HEK293T (cell line): ENCODE results near the gene CAST.

Source experiments
- CTCF ChIA-PET: fragments of 350-600 bp; formaldehyde crosslinking; extraction: SDS; loops from one replicate; lab custom pipeline; 2021; ENCODE audit warnings: antibody characterized with exemption, inconsistent platforms; lab: Yijun Ruan, JAX
- POLR2A ChIA-PET: fragments of 350-600 bp; formaldehyde crosslinking; extraction: SDS; loops from one replicate; lab custom pipeline; 2020; ENCODE audit warnings: antibody characterized with exemption, inconsistent platforms; lab: Yijun Ruan, JAX
- DNase-seq: peaks from one replicate; pipeline ENCODE4 v3.0.0; 2012; ENCODE audit warnings: mixed read lengths; ENCODE audit errors: extremely low spot score
- ARNT ChIP-seq: fragments of 450-650 bp; IDR thresholded peaks from 2 replicates; pipeline ENCODE4 v1.6.1; 2017; ENCODE audit warnings: mild to moderate bottlenecking
- BHLHE40 ChIP-seq: fragments of 450-650 bp; IDR thresholded peaks from 2 replicates; pipeline ENCODE4 v1.6.1; 2016; ENCODE audit warnings: mild to moderate bottlenecking, moderate library complexity, borderline replicate concordance
- CTBP1 ChIP-seq: fragments of 450-650 bp; IDR thresholded peaks from 2 replicates; pipeline ENCODE4 v1.6.1; 2016; ENCODE audit warnings: borderline replicate concordance
- ELF4 ChIP-seq: fragments of 450-650 bp; IDR thresholded peaks from 2 replicates; pipeline ENCODE4 v1.6.1; 2017; ENCODE audit warnings: antibody characterized with exemption
- FOXA1 ChIP-seq: fragments of 450-650 bp; IDR thresholded peaks from 2 replicates; pipeline ENCODE4 v1.6.1; 2016; ENCODE audit warnings: mild to moderate bottlenecking
- FOXK2 ChIP-seq: fragments of 450-650 bp; IDR thresholded peaks from 2 replicates; pipeline ENCODE4 v1.6.1; 2016; ENCODE audit warnings: mild to moderate bottlenecking
- FOXM1 ChIP-seq: fragments of 450-650 bp; IDR thresholded peaks from 2 replicates; pipeline ENCODE4 v1.6.1; 2017; ENCODE audit warnings: mild to moderate bottlenecking, borderline replicate concordance
- HDGF ChIP-seq: fragments of 450-650 bp; IDR thresholded peaks from 2 replicates; pipeline ENCODE4 v1.6.1; 2017; ENCODE audit warnings: antibody characterized with exemption, borderline replicate concordance
- L3MBTL2 ChIP-seq: fragments of 450-650 bp; conservative IDR thresholded peaks from 2 replicates; pipeline ENCODE4 v1.6.1; 2016; ENCODE audit warnings: mild to moderate bottlenecking
- LEF1 ChIP-seq: fragments of 450-650 bp; IDR thresholded peaks from 2 replicates; pipeline ENCODE4 v1.6.1; 2017; ENCODE audit warnings: mild to moderate bottlenecking, borderline replicate concordance
- NFRKB ChIP-seq: fragments of 450-650 bp; IDR thresholded peaks from 2 replicates; pipeline ENCODE4 v1.6.1; 2016; ENCODE audit warnings: mild to moderate bottlenecking, moderate library complexity
- SP1 ChIP-seq: fragments of 450-650 bp; IDR thresholded peaks from 2 replicates; pipeline ENCODE4 v1.6.1; 2017
- SUZ12 ChIP-seq: fragments of 450-650 bp; IDR thresholded peaks from 2 replicates; pipeline ENCODE4 v1.6.1; 2016; ENCODE audit warnings: mild to moderate bottlenecking
- TARDBP ChIP-seq: fragments of 450-650 bp; IDR thresholded peaks from 2 replicates; pipeline ENCODE4 v1.6.1; 2016
- ZNF384 ChIP-seq: fragments of 450-650 bp; IDR thresholded peaks from 2 replicates; pipeline ENCODE4 v1.6.1; 2016
- TF ChIP-seq, protein P1 (sequence below): fragments of 450-650 bp; IDR thresholded peaks from 2 replicates; pipeline ENCODE4 v1.6.1; 2016

CAST gene

DNA sequence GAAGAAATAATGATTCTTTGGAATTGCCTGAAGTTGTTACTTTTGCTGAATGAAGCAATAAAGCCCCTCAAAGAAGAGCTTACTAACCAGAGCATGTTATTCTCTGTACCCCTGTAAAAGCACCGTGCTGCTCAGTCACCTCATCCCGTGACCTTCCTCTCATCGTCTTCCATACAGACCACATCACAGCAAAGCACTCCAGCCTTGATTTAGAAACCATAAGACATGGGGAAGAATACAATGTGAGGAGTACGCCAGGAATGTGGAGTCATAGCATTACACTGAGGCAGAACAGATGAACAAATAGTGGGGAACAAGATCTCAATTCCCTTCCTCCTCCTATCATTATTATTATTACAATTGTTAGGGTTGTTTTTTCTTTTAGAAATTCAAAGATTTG is 96.4 kb downstream of the CAST start:
- CTCF ChIA-PET = no interaction called here
- TF ChIP-seq ELF4 = no peak
- no peak for TF ChIP-seq SUZ12
- no peak for TF ChIP-seq FOXK2
- no peak for TF ChIP-seq CTBP1
- no peak for TF ChIP-seq ARNT
- no peak for TF ChIP-seq TARDBP
- TF ChIP-seq BHLHE40 = no peak
- no peak for TF ChIP-seq SP1
- TF ChIP-seq LEF1 = no peak
- TF ChIP-seq NFRKB = no peak
- TF ChIP-seq HDGF = no peak
- TF ChIP-seq, protein P1, sequence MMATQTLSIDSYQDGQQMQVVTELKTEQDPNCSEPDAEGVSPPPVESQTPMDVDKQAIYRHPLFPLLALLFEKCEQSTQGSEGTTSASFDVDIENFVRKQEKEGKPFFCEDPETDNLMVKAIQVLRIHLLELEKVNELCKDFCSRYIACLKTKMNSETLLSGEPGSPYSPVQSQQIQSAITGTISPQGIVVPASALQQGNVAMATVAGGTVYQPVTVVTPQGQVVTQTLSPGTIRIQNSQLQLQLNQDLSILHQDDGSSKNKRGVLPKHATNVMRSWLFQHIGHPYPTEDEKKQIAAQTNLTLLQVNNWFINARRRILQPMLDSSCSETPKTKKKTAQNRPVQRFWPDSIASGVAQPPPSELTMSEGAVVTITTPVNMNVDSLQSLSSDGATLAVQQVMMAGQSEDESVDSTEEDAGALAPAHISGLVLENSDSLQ = no peak
- no peak for TF ChIP-seq FOXM1
- no peak for TF ChIP-seq L3MBTL2
- TF ChIP-seq ZNF384 = no peak
- TF ChIP-seq FOXA1 = no peak
- no peak for DNase-seq
- POLR2A ChIA-PET = no interaction called here

DNA sequence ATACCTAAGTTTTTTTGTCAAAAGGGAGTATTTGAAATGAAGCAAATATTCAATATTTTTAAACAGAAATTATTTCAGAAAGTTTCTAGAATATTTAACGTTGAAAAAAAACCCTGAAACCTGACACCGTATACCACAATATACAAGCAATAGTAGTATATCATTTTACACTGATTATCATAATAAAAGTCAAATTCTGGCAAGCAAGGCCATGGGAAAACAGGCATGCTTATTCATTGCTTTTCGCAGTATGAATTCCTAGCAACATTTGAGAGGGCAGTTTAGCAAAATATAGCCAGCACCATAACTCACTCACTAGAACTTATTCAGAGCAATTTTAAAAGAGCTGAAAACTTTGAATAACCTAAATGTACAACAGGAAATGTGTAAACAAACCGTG is 99.4 kb downstream of the CAST start:
- no peak for DNase-seq
- no peak for TF ChIP-seq BHLHE40
- ChIA-PET POLR2A (no interaction called here), CTCF (interaction anchor here (3.2 kb wide), 1 partner anchor 9 kb away, joined by 11 read pairs; no protein-coding TSS in a partner anchor)

DNA sequence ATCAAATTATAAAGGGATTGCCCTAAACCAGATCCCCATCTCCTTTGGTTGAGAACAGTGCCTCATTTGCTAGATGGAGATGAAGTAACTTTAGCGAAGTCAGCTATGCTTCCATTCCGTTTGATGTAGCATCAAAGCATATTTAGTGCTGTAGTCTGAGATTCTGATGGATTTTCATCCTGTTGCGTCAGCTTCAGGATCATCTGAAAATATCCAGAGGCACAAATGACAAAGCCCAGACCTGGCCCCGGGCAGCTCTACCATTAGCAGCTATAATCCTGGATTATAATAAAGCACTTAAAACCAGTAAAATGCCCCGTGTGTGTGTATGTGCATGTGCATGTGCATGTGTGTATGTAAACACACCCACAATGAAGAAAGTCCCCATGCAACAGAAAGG is 100.8 kb downstream of the CAST start:
- POLR2A ChIA-PET = interaction anchor here (1.1 kb wide), 1 partner anchor 45 kb away, joined by 3 read pairs; no protein-coding TSS in a partner anchor
- TF ChIP-seq CTBP1 (no peak), ARNT (no peak), L3MBTL2 (no peak), TARDBP (no peak), SUZ12 (no peak), LEF1 (no peak), NFRKB (no peak), FOXM1 (no peak), FOXK2 (no peak), SP1 (no peak), ZNF384 (no peak), ELF4 (no peak), HDGF (no peak), BHLHE40 (no peak), FOXA1 (no peak)
- TF ChIP-seq, protein P1 = no peak
- CTCF ChIA-PET = interaction anchor here (3.2 kb wide), 1 partner anchor 11 kb away, joined by 11 read pairs; no protein-coding TSS in a partner anchor

DNA sequence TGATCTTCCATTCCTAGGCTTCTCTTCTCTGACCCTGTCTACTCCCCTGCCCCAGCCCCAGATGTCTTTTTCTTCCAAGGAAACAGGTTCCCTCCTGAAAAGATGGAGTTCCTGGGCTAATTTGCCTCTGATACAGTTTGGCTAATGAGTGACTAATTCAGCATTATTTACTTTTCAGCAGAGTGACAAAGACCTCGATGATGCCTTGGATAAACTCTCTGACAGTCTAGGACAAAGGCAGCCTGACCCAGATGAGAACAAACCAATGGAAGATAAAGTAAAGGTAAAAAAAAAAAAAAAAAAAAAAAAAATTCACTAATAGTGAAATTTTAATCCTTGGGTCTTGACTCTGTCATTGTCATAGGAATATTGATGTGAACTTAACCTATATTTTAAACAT is 102.9 kb downstream of the CAST start:
- no peak for DNase-seq
- CTCF ChIA-PET = no interaction called here
- POLR2A ChIA-PET = no interaction called here
- TF ChIP-seq FOXK2 (no peak), NFRKB (no peak), ELF4 (no peak), ARNT (no peak), TARDBP (no peak), SP1 (no peak), ZNF384 (no peak), FOXA1 (no peak), HDGF (no peak), LEF1 (no peak), L3MBTL2 (no peak)
- TF ChIP-seq, protein P1 = no peak

More for the DNA sequence above, 100.8 kb downstream of the CAST start:
- no peak for DNase-seq

DNA sequence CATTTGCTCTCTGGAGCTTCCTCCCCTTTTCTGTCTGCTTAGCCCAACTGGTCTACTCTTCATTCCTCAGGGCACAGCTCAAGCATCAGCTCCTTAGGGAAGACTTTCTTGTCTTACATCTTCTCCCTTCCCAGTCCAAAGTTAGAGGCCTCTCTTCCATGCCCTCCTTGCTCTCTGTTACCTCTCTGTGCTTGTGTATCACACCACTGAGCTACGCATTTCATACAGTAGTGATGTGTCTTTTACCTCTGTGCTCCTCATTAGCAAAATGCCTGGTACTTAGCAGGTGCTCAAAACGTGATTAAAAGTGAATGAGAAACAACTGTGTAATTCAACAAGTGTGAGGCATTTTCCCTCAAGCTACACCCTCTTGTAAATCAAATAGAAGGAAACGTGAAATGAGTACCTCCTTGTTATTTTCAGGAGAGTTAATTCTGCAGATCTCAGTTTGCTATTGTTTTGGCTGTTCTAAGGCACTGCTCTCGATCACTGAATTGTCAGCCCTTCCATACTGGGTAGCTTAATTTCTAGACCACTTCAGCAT is 106.6 kb downstream of the CAST start:
- TF ChIP-seq SP1 (no peak), CTBP1 (no peak), LEF1 (no peak), NFRKB (no peak), L3MBTL2 (no peak), TARDBP (no peak), FOXA1 (no peak), BHLHE40 (no peak), FOXM1 (no peak), ELF4 (no peak), FOXK2 (no peak), ZNF384 (no peak)
- TF ChIP-seq, protein P1 = no peak
- ChIA-PET POLR2A (no interaction called here), CTCF (no interaction called here)
- no peak for DNase-seq

DNA sequence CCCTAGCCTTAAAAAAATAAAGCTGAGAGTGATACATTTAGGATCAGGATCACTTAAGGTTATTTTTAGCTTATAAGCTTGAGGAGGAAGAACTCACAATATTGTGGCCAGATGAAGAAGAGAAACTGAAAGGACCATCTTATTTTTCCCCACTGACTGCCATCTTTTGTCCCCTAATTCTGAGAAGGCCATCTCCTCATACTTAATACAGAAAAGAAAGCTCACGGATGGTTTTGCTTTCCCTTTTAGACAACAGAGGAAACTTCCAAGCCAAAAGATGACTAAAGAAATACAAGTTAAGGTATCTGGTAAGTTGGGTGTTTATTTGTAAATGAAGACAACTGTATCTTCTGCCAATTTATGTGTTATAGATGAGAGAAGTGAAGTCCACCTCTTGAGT is 109.2 kb downstream of the CAST start:
- ChIA-PET CTCF (no interaction called here), POLR2A (no interaction called here)
- no peak for TF ChIP-seq CTBP1
- no peak for TF ChIP-seq FOXM1
- TF ChIP-seq FOXK2 = no peak
- TF ChIP-seq SUZ12 = no peak
- no peak for TF ChIP-seq ZNF384
- TF ChIP-seq LEF1 = no peak
- no peak for TF ChIP-seq NFRKB
- TF ChIP-seq FOXA1 = no peak
- TF ChIP-seq ELF4 = no peak
- TF ChIP-seq ARNT = no peak
- DNase-seq = no peak
